ENCODE measurements around the gene PARM1. TPM values are rescaled to one million over a fixed set of nuclear protein-coding genes. Genes with fewer than 3 reads are reported as not detected.

PARM1 gene
- total and polyA plus RNA-seq, 2 of the 4 experiments (the other 2 are of a cell fraction) = 0.07 to 0.18 TPM

DNA sequence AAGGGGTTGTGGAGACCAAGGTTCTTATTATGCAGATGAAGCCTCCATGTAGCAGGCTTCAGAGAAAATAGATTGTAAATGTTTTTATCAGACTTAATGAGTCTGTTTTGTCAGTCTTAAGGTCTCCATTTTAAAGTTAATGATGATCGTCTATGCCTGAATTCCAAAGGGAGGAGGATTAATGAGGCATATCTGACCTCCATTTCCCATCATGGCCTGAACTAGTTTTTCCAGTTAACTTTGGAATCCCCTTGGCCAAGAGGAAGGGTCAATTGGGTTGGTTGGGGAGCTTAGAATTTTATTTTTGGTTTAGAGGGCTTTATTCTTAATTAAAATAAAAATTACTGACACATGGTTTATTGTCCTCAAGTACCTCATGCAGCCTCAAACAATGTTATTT lies 6.9 kb upstream of the PARM1 start:
- Histone ChIP-seq H3K27ac (ENCODE audit: insufficient read depth, low read length) (no peak overlapping the region), H3K9ac (ENCODE audit: low read depth, low read length) (no peak overlapping the region), H3K36me3 (ENCODE audit: control insufficient read depth, insufficient read depth, low read length) (no peaks in the 10 kb centered on the region), H2BK5ac (ENCODE audit: low read depth, low read length, poor library complexity, severe bottlenecking) (no peak overlapping the region), H3K4me2 (ENCODE audit: low read depth, low read length) (no peak overlapping the region), H3K4me1 (ENCODE audit: control insufficient read depth, insufficient read depth, low read length) (no peaks in the 10 kb centered on the region), H4K8ac (ENCODE audit: low read depth in 2 of 2, low read length in 2 of 2) (no peak overlapping the region), H4K20me1 (ENCODE audit: insufficient read depth, low read length) (no peaks in the 10 kb centered on the region), H4K91ac (ENCODE audit: insufficient read depth, low read depth, low read length) (no peak overlapping the region), H2AK9ac (replicated peaks; ENCODE audit: low read depth, low read length, poor library complexity) (no peak overlapping the region), H3K56ac (ENCODE audit: extremely low read depth, insufficient read depth, low read length) (no peak overlapping the region), H2AFZ (replicated peaks; ENCODE audit: low read length, poor library complexity) (no peak overlapping the region), H3K27me3 (ENCODE audit: control insufficient read depth, insufficient read depth, low read length) (peaks cover 3% of the 10 kb centered on the region; the same call in 1 of the 2 replicates), H2BK15ac (ENCODE audit: low read depth, low read length) (no peak overlapping the region), H4K5ac (ENCODE audit: low read depth, low read length) (no peak overlapping the region), H2BK20ac (ENCODE audit: low read depth, low read length) (no peak overlapping the region), H3K4ac (ENCODE audit: low read depth, low read length) (no peak overlapping the region), H3K9me1 (ENCODE audit: insufficient read depth, low read length) (no peaks in the 10 kb centered on the region), H2BK120ac (ENCODE audit: low read depth, low read length) (no peak overlapping the region), H3K23ac (ENCODE audit: low read depth, low read length) (no peak overlapping the region), H3K79me1 (ENCODE audit: low read depth in 1 of 2, low read length in 2 of 2) (no peaks in the 10 kb centered on the region), H3K18ac (ENCODE audit: low read depth, low read length) (no peak overlapping the region), H2AK5ac (ENCODE audit: low read depth, low read length) (no peak overlapping the region), H3K9me3 (ENCODE audit: control insufficient read depth, insufficient read depth, low read length) (no peaks in the 10 kb centered on the region), H3K14ac (replicated peaks; ENCODE audit: low read depth, low read length) (no peak overlapping the region), H3K4me3 (ENCODE audit: insufficient read depth, low read depth, low read length) (no peak overlapping the region)
- no CpG with 5 or more reads among the region's 1 CpG for WGBS, 2 experiments (ENCODE audit: extremely low coverage in 2 of 2, insufficient read length in 1 of 2)
- POLR2A ChIA-PET (ENCODE audit: unreplicated experiment) = no interaction called here
- CTCF ChIA-PET = no interaction called here
- no TSS peak for BruUV-seq (replicated peaks)
- intact Hi-C loops (cut with micrococcal nuclease) (no loop called here), in situ Hi-C loops (cut with MboI; ENCODE audit: low sequenced_read_pairs) (no loop called here), dilution Hi-C loops (cut with HindIII; ENCODE audit: low sequenced_read_pairs, unreplicated experiment) (no loop called here)
- TF ChIP-seq RAD21 (IDR thresholded peaks at IDR 0.05; ENCODE audit: low read length) (no peak), SMC3 (IDR thresholded peaks at IDR 0.05; ENCODE audit: low read depth, low read length) (no peak), MAZ (IDR thresholded peaks at IDR 0.05; ENCODE audit: borderline replicate concordance, low read depth, low read length) (no peak), RCOR1 (IDR thresholded peaks at IDR 0.05; ENCODE audit: insufficient replicate concordance, low read length) (no peak), CEBPB (IDR thresholded peaks at IDR 0.05; ENCODE audit: low read depth, low read length) (no peak), RFX5 (IDR thresholded peaks at IDR 0.05; ENCODE audit: low read depth, low read length) (no peak), POLR2A (IDR thresholded peaks at IDR 0.05; ENCODE audit: low read depth, low read length) (no peak), FOS (IDR thresholded peaks at IDR 0.05; ENCODE audit: low read depth, low read length) (no peak), MAFK (IDR thresholded peaks at IDR 0.05; ENCODE audit: low read depth, low read length) (no peak), BHLHE40 (IDR thresholded peaks at IDR 0.05; ENCODE audit: low read depth, low read length) (no peak), NFE2L2 (IDR thresholded peaks at IDR 0.05; ENCODE audit: low read depth, low read length) (no peak), USF2 (IDR thresholded peaks at IDR 0.05; ENCODE audit: low read depth, low read length) (no peak), CTCF (conservative IDR thresholded peaks at IDR 0.05; ENCODE audit: low read depth, low read length) (no peak), ELK1 (IDR thresholded peaks at IDR 0.05; ENCODE audit: borderline replicate concordance, low read depth, low read length) (no peak), MXI1 (IDR thresholded peaks at IDR 0.05; ENCODE audit: borderline replicate concordance, low read depth, low read length) (no peak), CHD1 (IDR thresholded peaks at IDR 0.05; ENCODE audit: low read depth, low read length) (no peak)
- DNase-seq (no peak), ATAC-seq (ENCODE audit: low read depth) (no peak)
